Tibial nerve (tissue), 4 donors: ENCODE results near the gene LYRM4. TPM values are rescaled to one million over a fixed set of nuclear protein-coding genes. Genes with fewer than 3 reads are reported as not detected.

ENCODE experiments used
- DNase-seq, 2 donors: peaks; one replicate each; pipeline ENCODE4 v3.0.0-alpha.2; 2019; ENCODE audit warnings: low spot score in 2 of 2
- H3K27ac ChIP-seq, 4 donors: fragments of 200-600 bp; sonication (generic) in 3 of 4; one replicate each; pipeline ENCODE4 v1.5.1; 2017 to 2019; ENCODE audit warnings: mild to moderate bottlenecking in 1 of 4
- H3K27me3 ChIP-seq, 2 donors: fragments of 200-600 bp; sonication (generic) in 1 of 2; one replicate each; pipeline versions ENCODE4 v1.5.1 to v1.6.0; 2017 to 2019
- H3K36me3 ChIP-seq, 3 donors: fragments of 200-600 bp; sonication (generic); one replicate each; pipeline ENCODE4 v1.5.1; 2018 to 2019
- H3K4me1 ChIP-seq, 4 donors: fragments of 200-600 bp; sonication (generic) in 3 of 4; one replicate each; pipeline ENCODE4 v1.5.1; 2017 to 2019
- H3K4me3 ChIP-seq, 4 donors: fragments of 200-600 bp; sonication (generic) in 3 of 4; one replicate each; pipeline ENCODE4 v1.5.1; 2017 to 2019; ENCODE audit warnings: mild to moderate bottlenecking in 1 of 4, moderate library complexity in 1 of 4
- H3K9me3 ChIP-seq, 4 donors: fragments of 200-600 bp; sonication (generic) in 3 of 4; one replicate each; pipeline ENCODE4 v1.5.1; 2017 to 2019
- CTCF ChIP-seq, 5 experiments: fragments of 200-600 bp in 3 of 5; fragments of 450-650 bp in 2 of 5; sonication (generic) in 3 of 5; IDR thresholded peaks; one replicate each; pipeline ENCODE4 v1.5.1; 2016 to 2019; ENCODE audit warnings: antibody characterized with exemption in 5 of 5, mild to moderate bottlenecking in 3 of 5, moderate library complexity in 2 of 5
- EP300 ChIP-seq, 2 donors: sonication (generic); formaldehyde crosslinking; IDR thresholded peaks; one replicate each; pipeline ENCODE4 v1.6.1; 2017; ENCODE audit warnings: antibody characterized with exemption in 2 of 2, mild to moderate bottlenecking in 1 of 2
- POLR2A ChIP-seq, 2 donors: fragments of 450-650 bp; IDR thresholded peaks; one replicate each; pipeline ENCODE4 v1.6.1; 2017; ENCODE audit warnings: antibody characterized with exemption in 2 of 2, mild to moderate bottlenecking in 2 of 2, moderate library complexity in 2 of 2
- WGBS, 2 donors: methylation state at CpG; one replicate each; pipeline ENCODE4 v1.1.5; 2018; 5-methylcytosine and 5-hydroxymethylcytosine counted together
- total RNA-seq, 4 donors: library from RNA; depleted of rRNA; stranded (reverse); fragments of >200 nt; gene quantifications; one replicate each; pipeline ENCODE4 v1.1.0, GENCODE V29; 2016

LYRM4 gene
- total RNA-seq, 4 donors from 2014 or later, result 21.8 to 31.0 (median 27.4) TPM

GRCh38 chr6:5102267-5102970 lies 158.3 kb downstream of the LYRM4 start:
- Histone ChIP-seq H3K4me1 (no peaks in the 10 kb centered on the region), H3K27me3 (no peaks in the 10 kb centered on the region), H3K9me3 (no peaks in the 10 kb centered on the region), H3K36me3 (peaks cover 0 to 8% (median 0%) of the 10 kb centered on the region in 3 donors), H3K4me3 (no peak overlapping the region), H3K27ac (no peak overlapping the region)
- no peak for TF ChIP-seq EP300 (IDR thresholded peaks at IDR 0.05)
- no peak for TF ChIP-seq CTCF (IDR thresholded peaks at IDR 0.05)
- no peak for TF ChIP-seq POLR2A (IDR thresholded peaks at IDR 0.05)
- no peak for DNase-seq
- WGBS, 2 donors, result 87% methylated on average over 8 of the region's 8 CpGs

GRCh38 chr6:5100806-5101205 lies 159.9 kb downstream of the LYRM4 start:
- Histone ChIP-seq H3K4me1 (no peaks in the 10 kb centered on the region), H3K27me3 (no peaks in the 10 kb centered on the region), H3K4me3 (no peak overlapping the region), H3K9me3 (no peaks in the 10 kb centered on the region), H3K27ac (no peak overlapping the region), H3K36me3 (peaks cover 0 to under 1% (median 0%) of the 10 kb centered on the region in 3 donors)
- DNase-seq, result no peak
- TF ChIP-seq EP300 (IDR thresholded peaks at IDR 0.05) (no peak), POLR2A (IDR thresholded peaks at IDR 0.05) (no peak), CTCF (IDR thresholded peaks at IDR 0.05) (no peak)
- WGBS, 2 donors, result 93 to 94% methylated on average over 7 of the region's 7 CpGs

- DNase-seq, result no peak
- peaks cover 0 to 3% (median 0%) of the 10 kb centered on the region in 4 donors for H3K4me1 ChIP-seq
- H3K27me3 ChIP-seq, result no peaks in the 10 kb centered on the region
- H3K27ac ChIP-seq, result no peak overlapping the region
- H3K4me3 ChIP-seq, result no peak overlapping the region
- H3K9me3 ChIP-seq, result no peaks in the 10 kb centered on the region
- H3K36me3 ChIP-seq, result no peaks in the 10 kb centered on the region
- TF ChIP-seq POLR2A (IDR thresholded peaks at IDR 0.05), result no peak
- TF ChIP-seq CTCF (IDR thresholded peaks at IDR 0.05), result no peak
- TF ChIP-seq EP300 (IDR thresholded peaks at IDR 0.05), result no peak
- WGBS, 2 donors, result 91 to 96% methylated on average over 3 of the region's 3 CpGs
These were observed 161.2 kb downstream of the LYRM4 start for GRCh38 chr6:5099537-5099936.

- no peaks in the 10 kb centered on the region for H3K36me3 ChIP-seq
- no peak overlapping the region for H3K4me3 ChIP-seq
- DNase-seq, result no peak
- 90 to 95% methylated on average over 14 of the region's 14 CpGs for WGBS, 2 donors
- TF ChIP-seq CTCF (IDR thresholded peaks at IDR 0.05) (no peak), EP300 (IDR thresholded peaks at IDR 0.05) (no peak), POLR2A (IDR thresholded peaks at IDR 0.05) (no peak)
- H3K4me1 ChIP-seq, result peaks cover 0 to 4% (median 0%) of the 10 kb centered on the region in 4 donors
- no peaks in the 10 kb centered on the region for H3K27me3 ChIP-seq
- H3K27ac ChIP-seq, result no peak overlapping the region
- no peaks in the 10 kb centered on the region for H3K9me3 ChIP-seq
These were observed 162.1 kb downstream of the LYRM4 start for GRCh38 chr6:5098501-5099270.

- TF ChIP-seq CTCF (IDR thresholded peaks at IDR 0.05) (no peak), POLR2A (IDR thresholded peaks at IDR 0.05) (no peak), EP300 (IDR thresholded peaks at IDR 0.05) (no peak)
- peaks cover 0 to 4% (median 0%) of the 10 kb centered on the region in 4 donors for H3K4me1 ChIP-seq
- no peaks in the 10 kb centered on the region for H3K9me3 ChIP-seq
- WGBS, 2 donors, result 73 to 74% methylated on average over 2 of the region's 2 CpGs
- H3K27ac ChIP-seq, result no peak overlapping the region
- no peaks in the 10 kb centered on the region for H3K36me3 ChIP-seq
- H3K27me3 ChIP-seq, result no peaks in the 10 kb centered on the region
- no peak overlapping the region for H3K4me3 ChIP-seq
- DNase-seq, result no peak
These were observed 164.3 kb downstream of the LYRM4 start for GRCh38 chr6:5096482-5096881.
